Measurements from ENCODE around the gene RIPOR1.
"Not testable (repeated sequence)": the region's sequence is repeated elsewhere in the genome, so short reads cannot be mapped to it uniquely, and the experiment has no call there.

RIPOR1 gene

GRCh38 chr16:67528222-67528869, at the start of gene RIPOR1:
Gene RIPOR1 (plus strand): TSS chr16:67528829. CDS start chr16:67538447, 9,618 bp downstream.
- DNase-seq (ENCODE audit: low read depth in 2 of 2), result peak in 1 of 2 donors; percentile 34

- peak; percentile 96 to 99 for DNase-seq (ENCODE audit: low read depth in 2 of 2)
Observed at GRCh38 chr16:67480833-67481560, 47.6 kb upstream of the RIPOR1 start, which contains the start of gene ATP6V0D1. Gene ATP6V0D1 (minus strand): TSS chr16:67481157. CDS start chr16:67481086, 71 bp downstream.

GRCh38 chr16:67481561-67482232, 46.9 kb upstream of the RIPOR1 start:
- peak in 1 of 2 donors; percentile 46 for DNase-seq (ENCODE audit: low read depth in 2 of 2)

- no peak for DNase-seq (ENCODE audit: low read depth in 2 of 2)
Observed at GRCh38 chr16:67482233-67482924, 46.2 kb upstream of the RIPOR1 start.

- DNase-seq (ENCODE audit: low read depth in 2 of 2), result no peak
Observed at GRCh38 chr16:67483150-67483549, 45.5 kb upstream of the RIPOR1 start, which contains the start of gene AGRP. Gene AGRP (minus strand): TSS chr16:67483547. CDS start chr16:67483398, 149 bp downstream.

- DNase-seq (ENCODE audit: low read depth in 2 of 2), result no peak
Observed at GRCh38 chr16:67483731-67484525, 44.7 kb upstream of the RIPOR1 start.

- no peak for DNase-seq (ENCODE audit: low read depth in 2 of 2)
Observed at GRCh38 chr16:67486805-67487204, 41.8 kb upstream of the RIPOR1 start.

- not testable (repeated sequence) for DNase-seq (ENCODE audit: low read depth in 2 of 2)
Observed at GRCh38 chr16:67487561-67487960, 41.1 kb upstream of the RIPOR1 start.

- no peak for DNase-seq (ENCODE audit: low read depth in 2 of 2)
Observed at GRCh38 chr16:67489401-67490083, 39.1 kb upstream of the RIPOR1 start.

GRCh38 chr16:67490335-67491096, 38.1 kb upstream of the RIPOR1 start:
- no peak for DNase-seq (ENCODE audit: low read depth in 2 of 2)

- DNase-seq (ENCODE audit: low read depth in 2 of 2), result no peak
Observed at GRCh38 chr16:67499106-67499505, 29.5 kb upstream of the RIPOR1 start.

GRCh38 chr16:67504031-67505021, 24.3 kb upstream of the RIPOR1 start:
- no peak for DNase-seq (ENCODE audit: low read depth in 2 of 2)

- DNase-seq (ENCODE audit: low read depth in 2 of 2), result no peak
Observed at GRCh38 chr16:67506468-67506867, 22.2 kb upstream of the RIPOR1 start.

GRCh38 chr16:67509016-67509415, 19.6 kb upstream of the RIPOR1 start:
- DNase-seq (ENCODE audit: low read depth in 2 of 2), result no peak

GRCh38 chr16:67513892-67514291, 14.7 kb upstream of the RIPOR1 start:
- not testable (repeated sequence) for DNase-seq (ENCODE audit: low read depth in 2 of 2)

GRCh38 chr16:67514382-67514828, 14.2 kb upstream of the RIPOR1 start:
- DNase-seq (ENCODE audit: low read depth in 2 of 2), result peak; percentile 69 to 76

- DNase-seq (ENCODE audit: low read depth in 2 of 2), result no peak
Observed at GRCh38 chr16:67516296-67517154, 12.1 kb upstream of the RIPOR1 start.

- DNase-seq (ENCODE audit: low read depth in 2 of 2), result no peak
Observed at GRCh38 chr16:67517155-67517445, 11.5 kb upstream of the RIPOR1 start.
